GM06990 (cell line): Measurements from ENCODE around the gene NUBP1.
A peak's percentile ranks its signal among the peaks of the same experiment; 100 is the strongest.
"Not testable (repeated sequence)": the region's sequence is repeated elsewhere in the genome, so short reads cannot be mapped to it uniquely, and the experiment has no call there.

Experiments
- DNase-seq: peaks from one replicate; pipeline ENCODE4 v3.0.0-alpha.2; 2011; ENCODE audit not compliant: insufficient read length; ENCODE audit errors: extremely low read depth
- H3K27me3 ChIP-seq: replicated peaks from 2 replicates; pipeline ENCODE4 v1.6.0; 2011; ENCODE audit warnings: low read length; ENCODE audit not compliant: control insufficient read depth, insufficient read depth
- H3K36me3 ChIP-seq: 2 replicates; pipeline ENCODE4 v1.5.1; 2011; ENCODE audit warnings: low read length; ENCODE audit not compliant: control insufficient read depth, insufficient read depth
- H3K4me3 ChIP-seq: replicated peaks from 2 replicates; pipeline ENCODE4 v1.5.1; 2011; ENCODE audit warnings: low read depth, mild to moderate bottlenecking, control low read depth, low read length
- TF ChIP-seq, protein P1 (sequence below): IDR thresholded peaks from 2 replicates; pipeline ENCODE4 v1.5.1; 2011; ENCODE audit warnings: low read length, control low read depth, mild to moderate bottlenecking, inconsistent platforms; ENCODE audit not compliant: insufficient read depth, poor library complexity, severe bottlenecking

Gene NUBP1

DNA sequence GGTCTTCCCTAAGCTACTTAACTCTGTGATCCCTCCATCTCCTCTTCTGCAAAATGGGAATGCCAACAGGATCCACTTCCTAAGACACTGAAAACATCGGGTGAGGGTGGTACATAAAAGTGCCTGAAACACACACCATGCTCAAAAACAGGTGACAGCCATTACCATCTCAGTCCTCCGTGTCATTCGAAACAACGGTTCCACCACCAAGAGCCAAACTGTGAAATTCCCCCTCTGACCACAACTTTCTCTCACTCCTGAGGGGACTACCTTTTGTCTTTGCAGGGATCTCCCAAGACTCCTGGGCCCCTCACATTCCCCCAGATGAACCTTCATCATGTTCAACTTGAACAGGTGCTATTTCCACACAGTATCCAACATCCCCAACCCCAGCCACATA is 37.0 kb downstream of the NUBP1 start:
- H3K36me3 ChIP-seq: no peaks in the 10 kb centered on the region
- no peak for DNase-seq
- no peaks in the 10 kb centered on the region for H3K27me3 ChIP-seq
- no peak overlapping the region for H3K4me3 ChIP-seq
- TF ChIP-seq, protein P1, sequence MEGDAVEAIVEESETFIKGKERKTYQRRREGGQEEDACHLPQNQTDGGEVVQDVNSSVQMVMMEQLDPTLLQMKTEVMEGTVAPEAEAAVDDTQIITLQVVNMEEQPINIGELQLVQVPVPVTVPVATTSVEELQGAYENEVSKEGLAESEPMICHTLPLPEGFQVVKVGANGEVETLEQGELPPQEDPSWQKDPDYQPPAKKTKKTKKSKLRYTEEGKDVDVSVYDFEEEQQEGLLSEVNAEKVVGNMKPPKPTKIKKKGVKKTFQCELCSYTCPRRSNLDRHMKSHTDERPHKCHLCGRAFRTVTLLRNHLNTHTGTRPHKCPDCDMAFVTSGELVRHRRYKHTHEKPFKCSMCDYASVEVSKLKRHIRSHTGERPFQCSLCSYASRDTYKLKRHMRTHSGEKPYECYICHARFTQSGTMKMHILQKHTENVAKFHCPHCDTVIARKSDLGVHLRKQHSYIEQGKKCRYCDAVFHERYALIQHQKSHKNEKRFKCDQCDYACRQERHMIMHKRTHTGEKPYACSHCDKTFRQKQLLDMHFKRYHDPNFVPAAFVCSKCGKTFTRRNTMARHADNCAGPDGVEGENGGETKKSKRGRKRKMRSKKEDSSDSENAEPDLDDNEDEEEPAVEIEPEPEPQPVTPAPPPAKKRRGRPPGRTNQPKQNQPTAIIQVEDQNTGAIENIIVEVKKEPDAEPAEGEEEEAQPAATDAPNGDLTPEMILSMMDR: no peak

DNA sequence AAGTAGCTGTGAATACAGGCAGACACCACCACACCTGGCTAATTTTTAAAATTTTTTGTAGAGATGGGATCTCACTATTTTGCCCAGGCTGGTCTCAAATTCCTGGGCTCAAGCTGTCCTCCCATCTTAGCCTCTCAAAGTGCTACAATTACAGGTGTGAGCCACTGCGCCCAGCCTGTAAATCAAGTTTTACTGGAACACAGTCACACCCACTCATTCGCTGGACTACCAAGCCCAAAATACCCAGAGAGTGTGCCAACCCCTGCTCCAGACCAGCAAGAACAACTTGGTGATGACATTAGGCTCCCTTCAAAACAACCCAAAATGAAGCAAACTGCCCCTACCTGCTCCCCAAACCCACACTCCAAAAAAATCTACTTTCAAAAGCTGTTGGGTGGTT is 39.0 kb downstream of the NUBP1 start:
- TF ChIP-seq, protein P1: no peak
- DNase-seq: no peak
- Histone ChIP-seq H3K27me3 (no peaks in the 10 kb centered on the region), H3K36me3 (no peaks in the 10 kb centered on the region), H3K4me3 (no peak overlapping the region)

DNA sequence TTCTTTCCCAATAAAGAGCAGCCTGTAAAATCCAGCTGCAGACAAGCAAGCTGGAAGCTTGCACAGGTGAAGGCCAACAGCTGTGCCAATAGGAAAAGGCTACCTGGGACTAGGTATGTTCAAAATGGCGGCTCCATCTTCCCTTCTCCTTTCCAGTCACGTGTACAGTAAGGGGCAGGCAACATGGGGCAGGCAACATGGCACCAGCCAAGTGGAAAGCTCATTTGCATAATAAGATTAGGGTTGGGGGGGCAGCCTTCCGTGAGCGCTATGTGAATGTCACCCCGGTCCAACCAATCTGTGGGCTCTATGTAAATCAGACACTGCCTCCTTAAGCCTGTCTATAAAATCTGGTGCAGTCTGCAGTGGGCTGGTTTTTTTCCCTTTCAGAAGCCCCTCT is 43.7 kb downstream of the NUBP1 start:
- Histone ChIP-seq H3K27me3 (no peaks in the 10 kb centered on the region), H3K36me3 (no peaks in the 10 kb centered on the region), H3K4me3 (no peak overlapping the region)
- DNase-seq: peak; percentile 49
- TF ChIP-seq, protein P1: no peak

DNA sequence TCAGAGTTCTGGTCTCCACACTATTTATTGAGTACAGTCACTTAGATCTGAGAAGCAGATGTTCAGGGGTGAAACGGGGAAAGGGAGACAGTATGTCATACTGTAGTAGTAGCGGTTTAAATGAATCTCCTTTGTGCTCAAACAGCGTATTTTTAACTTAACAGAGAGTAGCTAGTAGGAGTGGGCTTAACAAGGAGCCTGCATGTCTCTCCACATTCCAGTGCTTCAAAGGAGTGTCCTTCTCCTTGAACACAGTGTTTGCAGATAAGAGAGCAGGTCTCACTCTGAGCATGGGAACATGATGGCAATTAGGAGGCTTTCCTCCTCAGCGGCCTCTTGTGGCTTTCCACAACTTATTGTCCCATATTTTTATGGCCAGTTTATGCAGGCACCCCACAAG is 45.0 kb downstream of the NUBP1 start:
- not testable (repeated sequence) for DNase-seq, H3K36me3 ChIP-seq, H3K27me3 ChIP-seq, H3K4me3 ChIP-seq

DNA sequence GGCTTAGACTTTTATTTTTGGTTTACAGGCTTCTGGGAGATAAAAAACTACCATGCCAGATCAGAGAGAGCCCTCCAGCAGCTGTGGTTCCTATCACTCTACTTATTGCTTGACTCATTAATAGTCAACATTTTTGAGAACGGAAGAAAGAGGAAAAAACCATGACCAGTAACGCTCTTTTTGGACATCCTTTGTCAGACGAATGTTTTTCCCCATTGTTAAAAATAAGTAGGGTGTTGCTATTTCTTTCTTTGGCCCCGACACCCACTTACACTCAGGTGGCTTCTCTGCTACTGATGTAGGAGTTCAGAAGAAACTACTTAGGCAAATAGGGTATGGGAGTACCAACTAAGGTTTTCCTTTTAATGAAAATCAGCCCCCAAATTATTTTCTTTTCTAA is 47.4 kb downstream of the NUBP1 start:
- Histone ChIP-seq H3K4me3 (no peak overlapping the region), H3K36me3 (no peaks in the 10 kb centered on the region), H3K27me3 (no peaks in the 10 kb centered on the region)
- DNase-seq: peak; percentile 60
- TF ChIP-seq, protein P1: no peak

DNA sequence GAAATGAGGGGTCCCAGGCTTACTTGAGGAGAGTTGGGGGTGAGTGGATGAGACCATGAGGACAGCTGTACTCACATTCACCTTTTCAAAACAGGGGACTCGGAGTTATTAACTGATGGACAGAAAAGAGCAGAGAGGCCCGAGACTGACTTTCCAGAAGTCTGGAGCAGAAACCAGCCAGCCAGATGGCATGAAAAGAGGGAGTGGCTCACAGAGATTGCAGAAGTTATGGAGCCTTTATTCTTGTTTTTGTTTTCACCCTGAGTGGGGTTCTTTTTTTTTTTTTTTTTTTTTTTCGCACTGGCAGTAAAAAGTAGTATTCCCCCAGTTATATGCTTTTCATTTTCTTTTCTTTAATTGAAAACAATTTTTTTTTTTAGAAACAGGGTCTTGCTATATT is 56.1 kb downstream of the NUBP1 start:
- H3K36me3 ChIP-seq: no peaks in the 10 kb centered on the region
- H3K27me3 ChIP-seq: no peaks in the 10 kb centered on the region
- H3K4me3 ChIP-seq: no peak overlapping the region
- TF ChIP-seq, protein P1: no peak
- DNase-seq: no peak

DNA sequence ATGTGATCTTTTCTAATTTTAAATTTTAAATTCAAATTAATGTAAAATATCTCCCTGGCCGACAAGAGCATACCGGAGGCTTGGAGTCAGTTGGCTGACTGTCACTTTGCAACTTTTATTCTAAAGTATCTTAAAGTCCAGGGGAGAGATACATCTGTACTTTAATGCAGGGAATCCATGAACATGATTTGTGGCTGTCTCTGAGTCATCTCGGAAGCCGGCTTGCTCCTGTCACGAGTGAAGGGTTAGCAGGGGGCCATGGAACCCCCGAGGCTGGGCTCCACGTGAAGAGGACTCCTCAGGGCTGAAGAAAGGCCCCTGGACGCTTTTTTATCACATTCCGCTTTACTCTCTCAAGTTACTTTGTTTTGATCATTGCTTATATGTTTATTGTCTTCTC is 61.7 kb downstream of the NUBP1 start:
- Histone ChIP-seq H3K27me3 (no peaks in the 10 kb centered on the region), H3K4me3 (no peak overlapping the region), H3K36me3 (no peaks in the 10 kb centered on the region)
- TF ChIP-seq, protein P1: no peak
- no peak for DNase-seq
